GM20000 (cell line): ENCODE data around the gene CD3D.

Experiments used
- DNase-seq: peaks from one replicate; pipeline ENCODE4 v3.0.0; 2012; ENCODE audit warnings: low spot score
- TF ChIP-seq, protein P1 (sequence below): IDR thresholded peaks from 2 replicates; pipeline ENCODE4 v1.5.1; 2012; ENCODE audit warnings: mild to moderate bottlenecking, control low read depth; ENCODE audit errors: extremely low read depth, missing control alignments

The CD3D gene

GRCh38 chr11:118353084-118353710, 10.7 kb upstream of the CD3D start:
- no peak for DNase-seq
- TF ChIP-seq, protein P1, sequence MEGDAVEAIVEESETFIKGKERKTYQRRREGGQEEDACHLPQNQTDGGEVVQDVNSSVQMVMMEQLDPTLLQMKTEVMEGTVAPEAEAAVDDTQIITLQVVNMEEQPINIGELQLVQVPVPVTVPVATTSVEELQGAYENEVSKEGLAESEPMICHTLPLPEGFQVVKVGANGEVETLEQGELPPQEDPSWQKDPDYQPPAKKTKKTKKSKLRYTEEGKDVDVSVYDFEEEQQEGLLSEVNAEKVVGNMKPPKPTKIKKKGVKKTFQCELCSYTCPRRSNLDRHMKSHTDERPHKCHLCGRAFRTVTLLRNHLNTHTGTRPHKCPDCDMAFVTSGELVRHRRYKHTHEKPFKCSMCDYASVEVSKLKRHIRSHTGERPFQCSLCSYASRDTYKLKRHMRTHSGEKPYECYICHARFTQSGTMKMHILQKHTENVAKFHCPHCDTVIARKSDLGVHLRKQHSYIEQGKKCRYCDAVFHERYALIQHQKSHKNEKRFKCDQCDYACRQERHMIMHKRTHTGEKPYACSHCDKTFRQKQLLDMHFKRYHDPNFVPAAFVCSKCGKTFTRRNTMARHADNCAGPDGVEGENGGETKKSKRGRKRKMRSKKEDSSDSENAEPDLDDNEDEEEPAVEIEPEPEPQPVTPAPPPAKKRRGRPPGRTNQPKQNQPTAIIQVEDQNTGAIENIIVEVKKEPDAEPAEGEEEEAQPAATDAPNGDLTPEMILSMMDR = no peak

GRCh38 chr11:118349475-118349874, 7.0 kb upstream of the CD3D start:
- no peak for DNase-seq
- TF ChIP-seq, protein P1 = no peak

- TF ChIP-seq, protein P1 = no peak
- DNase-seq = no peak
These were observed 1.5 kb upstream of the CD3D start, which contains the start of gene CD3G for GRCh38 chr11:118343981-118344515. TSS of gene CD3G (plus strand) at chr11:118344344. CDS start at chr11:118344424, 80 bp downstream.

DNA sequence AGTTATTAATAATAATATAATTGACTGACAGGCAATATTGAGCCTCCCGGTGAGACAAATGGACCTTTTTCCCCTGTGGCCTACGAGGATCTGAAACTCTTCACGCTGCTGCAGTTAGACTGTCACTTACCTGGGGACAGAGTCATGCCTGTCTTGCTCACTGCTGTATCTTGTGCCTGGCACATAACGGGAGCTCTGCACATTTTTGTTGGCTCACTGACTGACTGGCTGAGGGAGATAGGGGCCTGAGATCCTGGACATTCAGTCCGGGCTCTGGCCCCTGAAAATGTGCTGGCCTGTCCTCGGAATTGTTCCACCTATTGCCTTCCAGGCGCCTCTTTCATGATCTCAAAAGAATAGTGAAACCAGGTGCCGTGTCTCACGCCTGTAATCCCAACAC, 743 bp upstream of the CD3D start:
- DNase-seq = no peak
- TF ChIP-seq, protein P1 = no peak

DNA sequence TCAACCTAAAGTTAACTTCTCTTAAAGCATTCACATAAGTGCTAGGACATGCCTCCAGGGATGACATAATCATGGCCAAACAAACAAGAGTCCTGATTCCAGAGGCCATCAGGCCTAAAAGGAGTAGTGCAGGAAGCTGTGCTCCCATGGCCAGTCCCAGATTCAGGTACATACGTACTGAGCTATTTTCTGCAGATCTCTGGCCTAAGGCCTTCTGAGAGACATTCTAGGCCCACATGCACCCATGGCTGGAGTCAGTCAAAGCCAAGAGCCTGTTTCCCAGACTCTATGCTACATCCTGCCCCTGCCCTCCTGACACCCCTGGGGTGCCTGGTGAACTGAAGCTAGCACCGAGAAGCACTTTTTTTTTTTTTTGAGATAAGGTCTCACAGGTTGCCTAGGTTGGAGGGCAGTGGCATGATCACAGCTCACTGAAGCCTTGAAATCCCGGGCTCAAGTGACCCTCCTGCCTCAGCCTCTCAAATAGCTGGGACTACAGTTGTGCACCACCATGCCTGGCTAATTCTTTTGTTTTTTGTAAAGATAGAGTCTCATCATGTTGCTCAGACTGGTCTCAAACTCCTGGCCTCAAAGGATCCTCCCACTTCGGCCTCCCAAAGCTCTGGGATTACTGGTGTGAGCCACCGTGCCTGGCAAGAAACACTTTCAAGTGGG, 553 bp downstream of the CD3D start:
- TF ChIP-seq, protein P1 = no peak
- no peak for DNase-seq

- DNase-seq = no peak
- TF ChIP-seq, protein P1 = no peak
These were observed 1.2 kb downstream of the CD3D start for GRCh38 chr11:118341261-118341660.

GRCh38 chr11:118340449-118340848, 2.1 kb downstream of the CD3D start:
- DNase-seq = no peak
- TF ChIP-seq, protein P1 = no peak
